Subcutaneous adipose tissue (tissue), 4 donors: Measurements from ENCODE around the gene SERPINE2. TPM values are rescaled to one million over a fixed set of nuclear protein-coding genes. Genes with fewer than 3 reads are reported as not detected.

Source experiments
- total RNA-seq, 4 donors: library from RNA; depleted of rRNA; stranded (reverse); fragments of >200 nt; gene quantifications; one replicate each; pipeline ENCODE4 v1.1.0, GENCODE V29; 2016
- TF ChIP-seq, protein P1 (sequence below): fragments of 450-650 bp; IDR thresholded peaks from one replicate; pipeline ENCODE4 v1.5.1; 2016; ENCODE audit warnings: low read depth, mild to moderate bottlenecking, control low read depth, antibody characterized with exemption, moderate library complexity

Gene SERPINE2
- total RNA-seq, 4 donors from 2014 or later, result 3.3 to 8.3 (median 4.7) TPM

DNA sequence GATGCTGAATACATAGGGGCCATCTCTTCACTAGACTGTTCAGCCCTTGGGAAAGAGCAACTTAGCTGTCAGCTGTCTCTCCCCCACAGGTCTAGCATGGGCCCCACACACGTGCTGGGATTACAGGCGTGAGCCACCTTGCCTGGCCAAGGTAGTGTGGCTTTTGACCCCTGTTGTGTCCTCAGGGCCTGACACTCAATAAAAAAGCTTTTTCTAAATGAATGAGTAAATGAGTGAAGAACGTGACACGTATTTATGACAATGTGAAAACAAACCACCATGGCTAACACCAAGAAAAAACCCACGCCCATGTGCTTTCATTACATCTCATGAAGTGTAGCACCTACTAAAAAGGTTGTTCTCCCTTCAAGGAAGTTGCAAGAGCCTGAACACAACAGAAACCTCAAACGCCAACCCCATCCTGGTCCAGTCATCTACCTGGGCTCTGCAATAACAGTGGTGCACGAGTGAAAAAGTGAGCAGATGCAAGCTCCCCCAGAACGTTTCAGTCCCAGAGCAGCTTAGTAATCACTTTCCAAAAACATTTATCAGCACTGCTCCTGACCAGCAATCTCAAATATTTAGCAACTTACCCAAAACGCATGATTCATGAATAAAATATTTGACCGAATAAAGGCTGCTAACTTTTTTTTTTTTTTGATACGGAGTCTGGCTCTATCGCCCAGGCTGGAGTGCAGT is 97.4 kb downstream of the SERPINE2 start:
- TF ChIP-seq, protein P1, sequence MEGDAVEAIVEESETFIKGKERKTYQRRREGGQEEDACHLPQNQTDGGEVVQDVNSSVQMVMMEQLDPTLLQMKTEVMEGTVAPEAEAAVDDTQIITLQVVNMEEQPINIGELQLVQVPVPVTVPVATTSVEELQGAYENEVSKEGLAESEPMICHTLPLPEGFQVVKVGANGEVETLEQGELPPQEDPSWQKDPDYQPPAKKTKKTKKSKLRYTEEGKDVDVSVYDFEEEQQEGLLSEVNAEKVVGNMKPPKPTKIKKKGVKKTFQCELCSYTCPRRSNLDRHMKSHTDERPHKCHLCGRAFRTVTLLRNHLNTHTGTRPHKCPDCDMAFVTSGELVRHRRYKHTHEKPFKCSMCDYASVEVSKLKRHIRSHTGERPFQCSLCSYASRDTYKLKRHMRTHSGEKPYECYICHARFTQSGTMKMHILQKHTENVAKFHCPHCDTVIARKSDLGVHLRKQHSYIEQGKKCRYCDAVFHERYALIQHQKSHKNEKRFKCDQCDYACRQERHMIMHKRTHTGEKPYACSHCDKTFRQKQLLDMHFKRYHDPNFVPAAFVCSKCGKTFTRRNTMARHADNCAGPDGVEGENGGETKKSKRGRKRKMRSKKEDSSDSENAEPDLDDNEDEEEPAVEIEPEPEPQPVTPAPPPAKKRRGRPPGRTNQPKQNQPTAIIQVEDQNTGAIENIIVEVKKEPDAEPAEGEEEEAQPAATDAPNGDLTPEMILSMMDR, result no peak

GRCh38 chr2:223937535-223937934 is 101.6 kb downstream of the SERPINE2 start:
- TF ChIP-seq, protein P1, result no peak

DNA sequence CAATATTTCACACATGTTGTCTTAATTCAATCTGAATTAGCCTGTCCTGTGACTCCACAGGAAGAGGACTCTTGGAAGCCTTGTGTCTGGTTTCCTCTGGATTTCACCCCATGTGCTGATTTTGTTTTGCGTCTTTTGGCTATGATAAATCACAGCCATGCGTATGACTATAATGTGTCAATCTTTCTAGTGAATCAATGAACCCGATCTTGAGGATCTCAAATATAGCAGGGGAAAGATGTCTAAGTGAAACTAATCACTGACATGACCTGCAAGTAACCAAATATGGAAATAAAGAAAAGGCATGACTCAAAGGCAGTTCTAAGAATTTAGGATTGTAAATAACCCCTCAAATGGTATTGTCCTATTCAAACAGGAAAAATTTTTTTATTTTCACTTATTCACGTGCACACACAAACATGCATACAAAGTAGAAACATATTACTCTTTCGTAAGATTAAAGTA is 102.2 kb downstream of the SERPINE2 start:
- TF ChIP-seq, protein P1, result no peak

DNA sequence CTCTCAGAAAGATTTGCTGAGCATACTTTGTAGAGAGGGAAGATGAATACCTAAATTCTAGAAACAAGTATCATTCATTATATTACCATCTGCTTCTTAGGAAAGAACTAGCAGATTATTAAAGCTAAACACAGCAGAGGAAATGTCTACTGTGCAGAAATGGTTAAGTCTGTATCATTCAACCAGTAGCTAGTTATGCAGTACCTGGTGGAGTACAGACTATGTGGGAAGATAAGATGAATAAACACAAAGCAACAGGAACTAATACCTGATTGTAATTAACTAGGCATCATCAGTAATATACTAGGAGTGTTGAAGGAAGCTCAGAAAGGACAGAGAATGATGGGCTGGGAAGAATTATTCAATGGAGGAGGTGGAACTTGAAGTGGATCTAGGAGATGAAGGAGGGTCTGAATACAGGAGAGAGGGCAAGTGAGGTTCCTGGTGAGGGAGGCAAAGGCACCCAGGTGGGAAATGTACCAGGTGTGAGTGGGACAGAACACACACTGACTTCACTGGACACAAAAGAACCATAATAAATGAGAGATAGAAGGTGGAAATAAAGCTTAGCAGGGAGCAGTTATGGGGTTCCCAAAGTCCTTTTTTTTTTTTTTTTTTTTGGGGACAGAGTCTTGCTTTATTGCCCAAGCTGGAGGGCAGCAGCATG is 103.5 kb downstream of the SERPINE2 start:
- TF ChIP-seq, protein P1, result no peak

GRCh38 chr2:223934870-223935269 is 104.2 kb downstream of the SERPINE2 start:
- TF ChIP-seq, protein P1, result no peak

- TF ChIP-seq, protein P1, result no peak
These were observed 106.0 kb downstream of the SERPINE2 start for GRCh38 chr2:223932816-223933800.
